Measurements from ENCODE around the gene NKPD1. TPM values are rescaled to one million over a fixed set of nuclear protein-coding genes. Genes with fewer than 3 reads are reported as not detected.

Gene NKPD1
- total RNA-seq, 1 donor from 2014 or later, result 0.13 TPM

DNA sequence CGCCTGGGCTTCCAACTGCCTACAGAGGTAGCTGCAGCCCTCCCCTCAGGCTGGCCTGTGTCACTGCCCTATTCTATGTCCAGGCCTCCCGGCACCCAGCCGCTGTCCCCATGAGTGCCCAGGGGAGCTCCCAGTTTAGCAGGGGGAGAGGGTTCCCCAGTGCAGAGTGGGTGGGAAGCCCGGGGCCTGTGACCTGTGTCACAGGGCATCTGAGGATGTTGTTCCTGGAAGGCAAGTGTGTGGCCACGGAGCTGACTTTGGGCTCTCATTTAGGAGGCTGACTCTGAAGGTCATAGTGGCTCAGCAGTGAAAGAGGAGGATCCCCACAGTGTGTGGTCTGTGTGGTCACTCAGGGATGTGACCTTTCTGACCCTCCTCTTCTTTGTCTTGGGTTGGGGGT is 42.7 kb downstream of the NKPD1 start:
- DNase-seq (ENCODE audit: low read depth, low spot score), result no peak

DNA sequence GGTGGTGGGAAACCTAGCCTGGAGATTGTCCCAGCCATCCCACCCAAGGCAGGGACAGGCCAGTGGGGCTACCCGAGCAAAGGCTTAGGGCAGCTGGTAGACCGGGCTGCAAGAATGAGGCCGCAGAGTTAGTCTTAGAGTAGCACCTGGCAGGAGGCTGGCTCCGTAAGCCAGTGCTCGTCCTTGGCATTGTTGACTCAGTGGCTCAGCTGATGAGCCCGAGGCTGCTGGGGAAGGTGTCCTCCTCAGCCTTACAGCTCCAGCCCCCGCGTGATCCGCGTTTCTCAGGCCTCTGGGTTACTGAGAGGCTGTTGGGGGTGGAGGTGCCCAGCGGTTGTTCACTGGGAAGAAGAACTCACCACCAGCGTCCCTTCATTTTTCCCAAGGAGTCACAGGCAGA is 43.1 kb downstream of the NKPD1 start:
- no peak for DNase-seq (ENCODE audit: low read depth, low spot score)

DNA sequence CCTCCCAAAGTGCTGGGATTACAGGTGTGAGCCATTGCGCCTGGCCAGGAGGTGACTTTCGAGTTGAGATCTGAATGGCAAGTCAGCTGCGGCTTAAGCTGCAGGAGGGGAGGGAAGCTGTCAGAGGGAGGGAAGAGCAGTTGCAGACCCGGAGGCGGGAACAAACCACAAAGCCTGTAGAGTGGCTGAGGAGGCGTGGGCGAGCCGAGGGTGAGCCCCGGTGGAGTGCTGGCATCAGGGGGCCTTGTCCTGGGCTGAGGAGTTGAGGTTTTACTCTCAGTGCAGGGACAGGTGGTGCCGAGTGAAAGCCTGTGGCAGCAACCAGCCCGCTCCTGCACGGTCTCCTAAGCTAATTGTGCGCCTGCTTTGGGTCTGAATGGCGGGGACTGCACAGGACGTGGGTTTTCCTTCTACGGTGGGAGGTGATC is 43.6 kb downstream of the NKPD1 start:
- no peak for DNase-seq (ENCODE audit: low read depth, low spot score)

DNA sequence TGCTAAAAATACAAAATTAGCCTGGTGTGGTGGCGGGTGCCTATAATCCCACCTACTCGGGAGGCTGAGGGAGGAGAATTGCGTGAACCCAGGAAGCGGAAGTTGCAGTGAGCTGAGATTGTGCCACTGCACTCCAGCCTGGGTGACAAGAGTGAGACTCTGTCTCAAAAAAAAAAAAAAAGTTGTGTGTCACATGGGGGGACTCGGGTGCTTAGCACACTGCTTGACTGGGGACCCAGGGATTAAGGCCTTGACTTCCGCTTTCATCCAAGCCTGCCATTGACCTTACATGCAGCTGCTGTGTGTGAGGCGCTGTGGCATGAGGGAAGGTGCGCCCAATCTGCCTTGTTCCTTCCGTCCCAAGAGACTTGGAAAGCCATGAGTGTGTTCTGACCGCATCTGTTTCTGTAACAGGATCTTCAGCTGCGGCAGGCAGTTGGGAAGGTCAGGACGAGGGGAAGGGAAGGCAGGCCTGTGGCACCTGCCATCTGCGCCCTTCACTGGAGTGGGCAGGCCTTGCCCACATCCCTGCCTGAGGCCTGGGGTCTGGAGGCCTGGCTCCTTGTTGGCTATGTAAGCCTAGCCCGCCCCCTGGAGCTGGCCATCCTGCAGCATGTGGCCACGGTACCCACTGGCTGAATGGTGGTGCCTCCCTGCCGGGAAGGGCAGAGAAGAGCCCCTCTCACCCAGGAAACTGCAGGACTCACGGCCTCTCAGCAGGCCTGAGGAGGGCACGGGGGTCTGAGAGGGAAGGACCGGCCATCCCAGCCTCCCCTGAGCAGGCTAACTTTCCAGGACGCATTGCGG is 44.8 kb downstream of the NKPD1 start:
- no peak for DNase-seq (ENCODE audit: low read depth, low spot score)

- DNase-seq (ENCODE audit: low read depth, low spot score), result no peak
These were observed 46.7 kb downstream of the NKPD1 start for GRCh38 chr19:45114116-45114515.

GRCh38 chr19:45113628-45114027 is 47.2 kb downstream of the NKPD1 start:
- DNase-seq (ENCODE audit: low read depth, low spot score), result no peak

DNA sequence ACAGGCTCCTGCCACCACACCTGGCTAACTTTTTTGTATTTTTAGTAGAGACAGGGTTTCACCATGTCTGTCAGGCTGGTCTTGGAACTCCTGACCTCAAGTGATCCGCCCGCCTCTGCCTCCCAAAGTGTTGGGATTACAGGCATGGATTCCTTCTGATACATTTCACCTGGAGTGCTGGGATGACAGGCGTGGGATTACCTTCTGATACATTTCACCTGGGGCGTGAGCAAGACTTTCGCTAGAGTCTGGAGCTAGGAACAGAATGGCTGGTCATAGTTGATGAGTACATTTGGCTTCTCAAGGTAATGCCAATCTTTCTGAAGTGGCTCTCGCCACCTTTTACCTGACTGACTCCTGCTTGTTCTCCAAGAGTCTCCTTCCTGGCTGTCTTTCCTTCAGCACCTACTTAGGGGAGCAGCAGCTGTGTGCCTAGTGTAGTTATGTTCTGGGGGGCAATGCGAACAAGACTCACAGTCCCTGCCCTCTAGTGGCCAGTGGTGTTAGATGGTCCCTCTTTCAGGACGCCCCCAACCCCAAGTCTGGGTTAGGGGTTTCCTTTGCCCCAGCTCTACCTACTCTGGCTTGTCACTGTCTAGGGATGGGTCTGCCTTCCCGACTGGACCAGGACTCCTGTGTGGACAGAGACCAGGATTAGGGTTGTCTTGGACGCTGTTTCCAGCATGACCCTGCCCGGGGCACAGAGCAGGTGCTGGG is 48.5 kb downstream of the NKPD1 start:
- DNase-seq (ENCODE audit: low read depth, low spot score), result no peak

Other genes starting within 250 kb of the NKPD1 start
- gene APOC1, start 246.4 kb downstream of the NKPD1 start, total RNA-seq, result 1.2 and 1.8 TPM in 2 replicates
- gene APOC4, start 218.7 kb downstream of the NKPD1 start, total RNA-seq, result not detected in 2 replicates
- gene APOC2, start 214.9 kb downstream of the NKPD1 start, total RNA-seq, result not detected in 2 replicates
- gene CLPTM1, start 205.6 kb downstream of the NKPD1 start, total RNA-seq, result 24.9 and 35.3 TPM in 2 replicates
- 10.7 and 12.1 TPM in 2 replicates for gene RELB, start 159.5 kb downstream of the NKPD1 start, total RNA-seq
- 11.0 and 13.3 TPM in 2 replicates for gene CLASRP, start 121.9 kb downstream of the NKPD1 start, total RNA-seq
- gene ZNF296, start 84.5 kb downstream of the NKPD1 start, total RNA-seq, result 0.14 and 0.26 TPM in 2 replicates
- 18.8 and 26.3 TPM in 2 replicates for gene GEMIN7, start 81.7 kb downstream of the NKPD1 start, total RNA-seq
- 23.2 and 25.4 TPM in 2 replicates for gene PPP1R37, start 67.8 kb downstream of the NKPD1 start, total RNA-seq
- gene TRAPPC6A, start 17.3 kb upstream of the NKPD1 start, total RNA-seq, result 8.0 and 17.2 TPM in 2 replicates
- gene BLOC1S3, start 17.8 kb upstream of the NKPD1 start, total RNA-seq, result 3.5 and 4.2 TPM in 2 replicates
- gene EXOC3L2, start 84.4 kb upstream of the NKPD1 start, total RNA-seq, result 0.63 and 1.6 TPM in 2 replicates
- gene MARK4, start 90.3 kb upstream of the NKPD1 start, total RNA-seq, result 9.5 and 10.7 TPM in 2 replicates
- gene CKM, start 161.9 kb upstream of the NKPD1 start, total RNA-seq, result not detected in 2 replicates
- 0.07 TPM in 2 replicates for gene KLC3, start 179.8 kb upstream of the NKPD1 start, total RNA-seq
- 32.6 and 39.4 TPM in 2 replicates for gene ERCC2, start 209.6 kb upstream of the NKPD1 start, total RNA-seq
- 8.2 and 8.6 TPM in 2 replicates for gene PPP1R13L, start 244.1 kb upstream of the NKPD1 start, total RNA-seq
- 27.3 and 30.1 TPM in 2 replicates for gene POLR1G, start 245.7 kb upstream of the NKPD1 start, total RNA-seq

Data from pulmonary artery endothelial cell (primary cell).